ENCODE results near the gene ADORA2A. TPM values are rescaled to one million over a fixed set of nuclear protein-coding genes. Genes with fewer than 3 reads are reported as not detected.

Gene ADORA2A
- total and polyA plus RNA-seq, 2 of the 13 experiments (the other 11 are each of a cell fraction or from before 2014, with no cell fraction given) = 3.3 to 5.0 TPM

- TF ChIP-seq NCOA1 (CRISPR knock-in tag; IDR thresholded peaks at IDR 0.05) (no peak), ZNF660 (CRISPR knock-in tag; IDR thresholded peaks at IDR 0.05; ENCODE audit: borderline replicate concordance, low read depth) (no peak), TIGD3 (CRISPR knock-in tag; IDR thresholded peaks at IDR 0.05; ENCODE audit: borderline replicate concordance) (no peak), NFATC3 (CRISPR knock-in tag; IDR thresholded peaks at IDR 0.05) (no peak), SALL2 (CRISPR knock-in tag; IDR thresholded peaks at IDR 0.05) (peak; percentile 39; the same call in 1 of the 2 replicates), ZBTB4 (CRISPR knock-in tag; IDR thresholded peaks at IDR 0.05; ENCODE audit: borderline replicate concordance) (no peak), ZNF296 (CRISPR knock-in tag; conservative IDR thresholded peaks at IDR 0.05) (no peak), CSRNP2 (CRISPR knock-in tag; conservative IDR thresholded peaks at IDR 0.05; ENCODE audit: low read depth) (no peak), TCF7 (IDR thresholded peaks at IDR 0.05; ENCODE audit: low read depth) (no peak), TMF1 (CRISPR knock-in tag; IDR thresholded peaks at IDR 0.05; ENCODE audit: low read depth) (no peak), ZSCAN31 (CRISPR knock-in tag; IDR thresholded peaks at IDR 0.05; ENCODE audit: low read depth) (0 out of 2 replicates have a peak, but pooled peaks have one; percentile 47), ZNF784 (CRISPR knock-in tag; IDR thresholded peaks at IDR 0.05; ENCODE audit: borderline replicate concordance) (peak; percentile 49; the same call in 1 of the 2 replicates), MAFG (CRISPR knock-in tag; IDR thresholded peaks at IDR 0.05) (no peak), POLR2AphosphoS5 (IDR thresholded peaks at IDR 0.05; ENCODE audit: low read depth, low read length) (no peak), NAIF1 (CRISPR knock-in tag; IDR thresholded peaks at IDR 0.05; ENCODE audit: borderline replicate concordance) (no peak), ZNF17 (CRISPR knock-in tag; IDR thresholded peaks at IDR 0.05) (no peak), MXD3 (CRISPR knock-in tag; IDR thresholded peaks at IDR 0.05) (no peak), MTA1 (CRISPR knock-in tag; IDR thresholded peaks at IDR 0.05; ENCODE audit: borderline replicate concordance) (no peak), ZNF136 (CRISPR knock-in tag; IDR thresholded peaks at IDR 0.05; ENCODE audit: low read depth) (no peak), ZFYVE20 (CRISPR knock-in tag; IDR thresholded peaks at IDR 0.05; ENCODE audit: borderline replicate concordance, low read depth) (no peak), SAP130 (CRISPR knock-in tag; IDR thresholded peaks at IDR 0.05; ENCODE audit: low read depth) (0 out of 2 replicates have a peak, but pooled peaks have one; percentile 9), FOXO1 (CRISPR knock-in tag; IDR thresholded peaks at IDR 0.05) (no peak)
These were observed 3.1 kb upstream of the ADORA2A start (continued) for GRCh38 chr22:24424001-24424900.

All from HepG2 (cell line).